ENCODE results near the gene PPP1R2. TPM values are rescaled to one million over a fixed set of nuclear protein-coding genes. Genes with fewer than 3 reads are reported as not detected.

Gene PPP1R2
- total RNA-seq (2022; extraction: Qiagen RNA extraction): 17.2 to 20.6 TPM (median 18.2 TPM) in 5 replicates

GRCh38 chr3:195542698-195543499 is at the start of gene PPP1R2:
Gene PPP1R2, minus strand, starts transcription at chr3:195543325. Its CDS starts 300 bp downstream, at chr3:195543025.

DNA sequence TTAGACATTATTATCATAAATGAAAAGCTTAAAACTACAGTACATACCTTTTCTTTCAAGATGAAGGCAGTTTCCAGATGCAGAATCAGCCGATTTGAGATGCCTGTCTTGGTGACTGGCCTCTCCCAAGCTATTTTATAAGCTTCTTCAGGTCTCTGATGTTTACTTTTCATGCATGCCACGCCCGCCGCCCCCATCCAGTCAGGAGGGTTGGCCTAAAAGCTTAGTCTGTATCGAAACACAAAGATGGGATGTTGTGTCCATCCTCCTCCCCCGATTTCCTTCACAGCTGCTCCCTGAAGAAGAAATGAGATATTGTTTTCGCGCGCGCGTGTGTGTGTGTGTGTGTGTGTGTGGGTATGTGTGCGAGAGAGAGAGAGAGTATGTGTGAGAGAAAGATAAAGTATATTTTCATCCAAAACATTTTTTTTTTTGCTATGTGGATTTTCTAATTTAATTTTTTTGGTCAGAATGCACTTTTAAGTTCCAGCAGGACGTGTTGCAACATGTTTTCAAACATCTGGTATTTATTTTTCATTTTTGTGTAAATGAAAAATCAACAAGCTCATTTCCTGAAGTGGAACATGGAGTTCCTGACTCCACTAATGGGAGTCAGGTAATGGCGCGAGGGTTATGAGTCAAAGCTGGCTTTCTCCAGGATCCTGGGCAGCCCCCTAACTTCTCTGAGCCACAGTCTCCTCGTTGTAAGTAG is 40.9 kb upstream of the PPP1R2 start, which contains the start of gene APOD:
APOD (minus strand) TSS at position 110 of the 712 bp plus-strand sequence. CDS start 4,479 bp downstream, outside the sequence.

Other genes with a start within 250 kb of the PPP1R2 start
- gene ACAP2, start 100.3 kb downstream of the PPP1R2 start, total RNA-seq (2022; extraction: Qiagen RNA extraction): 5.3 to 8.4 TPM (median 7.3 TPM) in 5 replicates
- 1.3 to 2.1 TPM (median 1.6 TPM) in 5 replicates for gene APOD, start 40.6 kb upstream of the PPP1R2 start, total RNA-seq (2022; extraction: Qiagen RNA extraction)
- 0.30 to 0.87 TPM (median 0.61 TPM) in 5 replicates for gene MUC20, start 177.7 kb upstream of the PPP1R2 start, total RNA-seq (2022; extraction: Qiagen RNA extraction)